HG02642 (cell line): ENCODE data around the gene CAMTA1.
"Not testable (repeated sequence)": the region's sequence is repeated elsewhere in the genome, so short reads cannot be mapped to it uniquely, and the experiment has no call there.

Source experiments
- ATAC-seq: cut with Tn5 transposase; IDR thresholded peaks from one replicate; pipeline ENCODE4 v1.9.1; 2021; ENCODE audit warnings: mild to moderate bottlenecking; ENCODE audit not compliant: unreplicated experiment, poor library complexity

The CAMTA1 gene

DNA sequence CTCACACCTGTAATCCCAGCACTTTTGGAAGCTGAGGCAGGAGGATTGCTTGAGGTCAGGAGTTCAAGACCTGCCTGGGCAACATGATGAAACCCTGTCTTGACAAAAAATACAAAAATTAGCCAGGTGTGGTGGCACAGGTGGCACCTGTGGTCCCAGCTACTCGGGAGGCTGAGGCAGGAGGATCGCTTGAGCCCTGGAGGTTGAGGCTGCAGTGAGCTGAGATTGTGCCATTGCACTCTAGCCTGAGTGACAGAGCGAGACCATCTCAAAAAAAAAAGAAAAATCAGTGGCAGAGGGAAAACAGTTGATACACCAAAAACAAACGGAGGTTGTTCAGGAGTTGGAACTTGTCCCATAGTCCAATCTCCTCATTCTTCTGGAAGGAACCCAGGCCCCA is 904.1 kb downstream of the CAMTA1 start:
- not testable (repeated sequence) for ATAC-seq

DNA sequence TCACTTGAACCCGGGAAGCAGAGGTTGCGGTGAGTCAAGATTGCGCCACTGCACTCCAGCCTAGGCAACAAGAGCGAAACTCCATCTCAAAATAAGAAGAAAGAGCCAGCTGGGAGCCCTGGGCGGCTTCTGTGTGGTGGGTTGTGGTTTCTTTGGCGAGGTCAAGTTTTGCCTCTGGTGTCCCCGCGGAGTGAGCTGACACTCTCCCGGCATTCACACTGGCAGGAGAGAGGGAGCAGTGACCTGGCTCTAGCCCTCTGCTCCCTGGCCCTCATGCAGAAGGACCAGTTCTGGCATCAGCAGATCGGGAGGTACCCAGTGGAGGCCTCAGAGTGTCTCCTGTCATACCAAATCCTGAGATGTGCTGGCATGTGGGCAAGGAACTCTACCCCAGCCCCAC is 904.8 kb downstream of the CAMTA1 start:
- no peak for ATAC-seq

DNA sequence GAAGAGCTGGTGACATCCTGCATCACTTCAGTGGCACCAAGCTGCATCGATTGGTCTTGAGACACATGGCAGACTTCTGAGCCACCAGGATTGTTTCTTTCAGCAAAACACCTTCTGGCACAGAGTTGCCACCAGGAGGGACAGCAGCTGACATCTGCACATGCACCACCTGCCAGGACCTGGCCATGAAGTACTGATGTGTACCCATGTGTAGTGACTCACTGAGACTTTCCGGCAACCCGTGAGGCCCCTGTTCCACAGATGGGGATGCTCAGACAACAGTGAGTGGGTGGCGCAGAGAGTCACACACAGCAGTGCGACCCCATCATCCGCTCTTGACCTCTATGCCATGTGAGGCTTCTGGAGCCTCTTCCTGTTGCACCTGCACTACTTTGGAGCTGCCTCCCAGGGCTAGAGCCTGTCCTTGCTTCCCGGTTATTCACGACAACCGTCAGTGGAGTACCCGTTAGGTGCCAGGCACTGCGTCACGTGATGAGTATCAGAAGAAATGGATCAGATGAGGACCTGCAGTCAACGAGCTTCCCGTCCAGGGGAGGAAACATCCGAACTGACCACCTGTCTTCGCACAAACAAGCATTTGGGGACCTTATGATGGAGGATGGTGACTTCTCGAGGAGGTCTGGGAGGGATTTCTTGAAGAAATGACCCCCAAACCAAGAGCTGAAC is 905.4 kb downstream of the CAMTA1 start:
- ATAC-seq = no peak

DNA sequence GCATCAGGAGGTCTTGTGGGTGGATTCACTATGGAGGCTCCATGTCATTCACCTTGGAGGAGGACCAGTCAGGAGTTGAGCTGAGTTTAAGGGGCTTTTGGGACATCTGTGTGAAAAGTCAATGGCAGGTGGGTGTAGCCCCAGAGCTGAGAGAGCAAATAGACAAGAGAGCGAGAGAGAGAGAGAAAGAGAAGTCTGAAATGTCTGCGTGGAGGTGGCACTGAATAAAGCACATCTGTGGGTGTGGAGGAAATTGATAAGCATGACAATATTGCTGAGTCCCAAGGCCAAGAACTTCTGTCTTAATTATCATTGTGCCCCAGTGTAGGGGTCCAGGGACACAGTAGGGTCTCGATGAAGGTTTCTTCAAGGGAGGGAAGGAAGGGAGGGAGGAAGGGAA is 906.3 kb downstream of the CAMTA1 start:
- ATAC-seq = no peak

DNA sequence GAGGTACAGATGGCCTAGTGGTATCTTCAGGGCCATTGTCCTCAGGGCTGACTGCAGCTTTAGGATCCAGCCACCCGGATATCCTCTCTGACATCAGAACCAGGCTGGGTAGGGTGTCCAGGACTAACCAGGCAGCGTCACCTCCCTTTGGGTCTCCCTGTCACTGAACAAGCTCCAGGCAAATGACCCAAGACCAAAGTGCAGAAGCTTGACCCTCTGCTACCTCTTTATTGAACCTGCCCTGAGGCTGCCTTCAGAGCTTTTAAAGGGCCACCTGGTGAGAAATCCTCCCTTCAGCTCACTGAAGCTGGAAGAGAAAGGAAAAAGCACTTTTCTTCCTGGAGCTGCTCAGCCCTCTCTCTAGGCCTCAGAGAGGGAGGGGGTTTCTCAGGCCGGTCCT is 906.8 kb downstream of the CAMTA1 start:
- no peak for ATAC-seq

DNA sequence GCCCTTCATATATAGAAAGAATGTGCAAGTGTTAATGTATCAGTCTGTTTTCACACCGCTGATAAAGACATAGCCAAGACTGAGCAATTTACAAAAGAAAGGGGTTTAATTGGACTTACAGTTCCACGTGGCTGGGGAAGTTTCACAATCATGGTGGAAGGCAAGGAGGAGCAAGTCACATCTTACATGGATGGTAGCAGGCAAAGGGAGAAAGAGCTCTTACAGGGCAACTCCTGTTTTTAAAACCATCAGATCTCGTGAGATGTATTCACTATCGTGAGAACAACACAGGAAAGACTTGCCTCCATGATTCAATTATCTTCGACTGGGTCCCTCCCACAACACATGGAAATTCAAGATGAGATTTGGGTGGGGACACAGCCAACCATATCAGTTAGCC is 907.8 kb downstream of the CAMTA1 start:
- ATAC-seq = not testable (repeated sequence)

DNA sequence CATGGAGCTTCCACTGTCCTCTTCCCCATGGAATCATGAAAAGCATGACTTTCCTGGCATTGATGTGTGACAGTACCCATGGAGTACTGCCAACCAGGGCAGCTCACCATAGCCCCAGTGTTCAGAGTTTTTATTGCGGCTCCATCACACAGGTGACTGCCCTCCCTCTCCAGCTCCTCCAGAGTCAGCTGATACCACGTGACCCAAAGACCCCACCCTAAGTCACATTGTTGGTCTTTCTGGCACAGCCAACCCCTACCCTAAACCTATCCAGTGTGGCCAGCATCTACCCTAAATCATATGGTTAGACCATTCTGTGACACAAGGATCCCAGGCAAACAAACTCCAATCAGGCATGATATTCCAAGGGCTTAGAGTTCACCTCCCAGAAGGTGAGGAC is 908.4 kb downstream of the CAMTA1 start:
- no peak for ATAC-seq

DNA sequence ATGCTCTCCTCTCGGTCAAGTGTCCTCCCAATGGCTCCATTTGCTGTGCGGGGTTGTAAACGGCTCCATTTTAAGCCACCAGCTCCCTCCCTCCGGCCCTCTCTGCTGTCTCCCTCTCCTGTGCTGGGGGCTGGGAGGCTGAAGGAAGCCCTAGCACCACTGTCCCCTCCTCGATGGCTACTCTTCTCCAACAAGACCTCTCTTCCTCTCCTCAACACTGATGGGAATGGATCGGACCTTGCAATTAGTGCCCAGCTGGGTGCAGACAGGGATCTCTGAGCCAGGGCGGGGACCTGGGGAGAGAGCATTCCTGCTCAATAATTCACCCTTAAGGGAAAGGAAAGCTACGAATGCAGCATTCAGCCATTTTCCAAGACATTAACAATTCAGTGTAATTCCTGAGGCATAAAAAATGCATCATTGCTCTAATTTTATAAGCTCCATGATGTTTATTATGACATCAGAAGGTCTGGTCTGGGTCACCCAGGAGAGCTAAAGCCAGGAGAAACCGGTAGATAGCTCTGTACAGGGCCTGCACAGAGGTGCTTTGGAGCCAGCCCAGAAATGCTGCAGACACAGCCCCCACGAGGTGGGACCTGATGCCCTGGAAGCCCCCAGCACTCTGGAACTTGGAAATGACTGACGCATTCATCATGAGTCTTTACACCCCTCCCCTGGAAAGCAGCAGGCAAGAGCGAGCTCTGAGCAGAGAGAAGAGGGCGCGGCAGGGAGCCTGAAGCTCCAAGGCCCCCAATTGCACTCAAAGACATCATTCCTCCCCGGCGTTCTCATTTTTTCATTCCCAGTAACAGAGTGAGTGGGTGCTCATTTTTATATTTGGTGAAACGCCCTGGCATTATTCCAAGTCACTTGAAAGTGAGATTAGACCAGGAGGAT is 909.6 kb downstream of the CAMTA1 start:
- no peak for ATAC-seq

DNA sequence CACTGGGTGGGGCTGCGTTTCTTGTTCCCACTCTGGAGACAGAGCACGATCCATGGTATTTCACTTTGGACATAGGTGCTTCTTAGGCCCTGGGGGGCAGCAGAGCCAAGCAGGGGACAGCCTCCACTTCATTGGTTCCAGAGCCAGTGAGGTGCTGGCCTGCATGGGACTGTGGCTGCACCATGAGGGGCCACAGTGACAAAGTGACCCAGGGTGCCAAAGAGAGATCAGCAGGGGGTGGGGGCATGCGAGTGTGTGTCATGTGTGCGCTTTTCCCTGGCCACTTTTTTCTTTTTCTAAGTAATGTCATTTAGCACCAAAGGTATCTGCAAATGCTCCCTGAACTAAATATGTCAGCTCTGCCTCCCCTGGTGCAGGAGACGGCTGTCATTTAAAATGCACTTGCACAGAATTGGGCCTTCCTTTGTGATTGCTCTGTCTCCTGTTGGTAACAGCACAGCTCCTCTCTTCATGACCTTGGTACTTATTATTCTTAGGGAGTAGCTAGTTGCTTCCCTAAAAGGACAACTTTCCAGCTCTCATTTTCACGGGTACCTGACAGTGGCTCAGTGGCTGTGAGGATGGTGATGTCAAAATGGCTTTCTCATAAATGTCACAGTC is 910.4 kb downstream of the CAMTA1 start:
- no peak for ATAC-seq

DNA sequence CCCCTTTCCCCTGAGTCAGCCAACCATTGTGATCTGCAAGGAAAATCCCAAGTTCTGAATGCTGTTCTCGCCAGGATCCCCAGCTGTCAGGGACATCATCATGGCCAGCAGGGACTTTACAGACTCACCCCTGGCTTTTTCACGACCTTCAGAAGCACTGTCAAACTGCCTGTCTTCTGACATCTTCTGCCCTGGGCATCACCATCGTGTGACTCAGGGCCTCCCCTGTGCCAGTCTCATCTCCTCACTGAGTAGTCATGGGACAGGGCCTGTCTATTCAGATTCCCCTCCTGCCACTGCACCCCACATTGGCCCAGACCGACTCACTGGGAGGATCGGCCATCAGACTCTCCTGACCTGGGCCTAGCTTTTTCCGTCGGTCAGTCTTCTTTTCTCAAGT is 913.4 kb downstream of the CAMTA1 start:
- no peak for ATAC-seq

DNA sequence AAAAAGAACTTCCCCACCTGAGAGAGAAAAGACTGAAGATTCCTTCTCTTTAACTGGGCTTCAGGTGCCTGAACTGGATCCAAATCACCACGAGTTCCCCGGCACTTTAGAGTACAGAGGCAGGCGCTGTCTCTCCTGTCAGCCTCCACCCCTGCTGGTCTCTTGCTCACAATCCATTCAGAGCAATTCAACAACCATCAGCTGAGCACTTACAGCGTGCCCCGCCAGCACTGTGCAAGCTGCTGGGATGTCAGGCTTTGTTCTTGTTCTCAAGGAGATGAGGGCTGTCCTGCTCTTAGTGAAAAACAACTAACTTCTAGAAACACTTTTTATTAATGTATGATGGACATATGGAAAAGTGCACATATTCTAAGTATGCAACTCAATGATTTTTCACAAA is 917.1 kb downstream of the CAMTA1 start:
- no peak for ATAC-seq

DNA sequence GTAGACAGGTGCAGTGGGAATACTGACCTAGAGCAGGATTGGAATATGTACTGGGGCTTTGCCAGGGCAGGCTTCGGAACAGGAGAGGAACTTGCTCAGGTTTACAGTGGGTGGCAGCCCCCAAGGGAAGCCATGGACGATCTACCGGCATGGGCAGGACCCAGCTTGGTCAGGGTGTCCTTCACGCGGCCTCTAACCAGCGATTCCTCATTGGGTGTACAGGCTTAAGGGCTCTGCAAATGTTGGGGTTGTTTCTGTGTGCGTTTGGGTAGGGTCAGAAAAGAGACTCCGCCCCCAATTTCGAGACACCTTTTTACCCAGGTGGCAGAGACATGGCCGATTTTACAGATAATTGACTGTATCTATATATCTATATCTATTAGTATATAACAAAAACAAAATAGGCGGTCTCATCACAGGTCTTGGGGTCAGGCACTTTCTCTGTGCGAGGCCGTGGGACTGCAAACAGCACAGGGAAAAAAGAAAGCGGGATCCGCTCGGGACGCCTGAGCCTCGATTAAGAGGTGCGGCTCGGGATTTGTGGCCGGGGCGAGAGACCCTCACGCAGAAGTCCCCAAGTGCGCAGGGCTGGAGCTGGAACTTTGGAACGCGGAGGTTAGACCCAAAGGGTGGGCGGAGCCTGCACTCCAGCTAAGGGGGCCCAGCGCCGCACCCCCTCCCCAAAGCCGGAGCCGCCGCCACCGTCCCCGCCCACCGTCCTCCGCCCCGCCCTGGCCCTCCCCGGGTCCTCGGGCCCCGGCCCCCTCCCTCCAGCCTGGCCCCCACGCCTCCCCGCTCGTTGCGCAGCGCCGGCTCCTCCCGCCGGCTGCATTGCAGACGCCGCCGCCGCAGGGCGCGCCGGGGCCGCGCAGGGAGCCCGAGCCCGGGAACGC is 918.3 kb downstream of the CAMTA1 start:
- ATAC-seq = no peak

DNA sequence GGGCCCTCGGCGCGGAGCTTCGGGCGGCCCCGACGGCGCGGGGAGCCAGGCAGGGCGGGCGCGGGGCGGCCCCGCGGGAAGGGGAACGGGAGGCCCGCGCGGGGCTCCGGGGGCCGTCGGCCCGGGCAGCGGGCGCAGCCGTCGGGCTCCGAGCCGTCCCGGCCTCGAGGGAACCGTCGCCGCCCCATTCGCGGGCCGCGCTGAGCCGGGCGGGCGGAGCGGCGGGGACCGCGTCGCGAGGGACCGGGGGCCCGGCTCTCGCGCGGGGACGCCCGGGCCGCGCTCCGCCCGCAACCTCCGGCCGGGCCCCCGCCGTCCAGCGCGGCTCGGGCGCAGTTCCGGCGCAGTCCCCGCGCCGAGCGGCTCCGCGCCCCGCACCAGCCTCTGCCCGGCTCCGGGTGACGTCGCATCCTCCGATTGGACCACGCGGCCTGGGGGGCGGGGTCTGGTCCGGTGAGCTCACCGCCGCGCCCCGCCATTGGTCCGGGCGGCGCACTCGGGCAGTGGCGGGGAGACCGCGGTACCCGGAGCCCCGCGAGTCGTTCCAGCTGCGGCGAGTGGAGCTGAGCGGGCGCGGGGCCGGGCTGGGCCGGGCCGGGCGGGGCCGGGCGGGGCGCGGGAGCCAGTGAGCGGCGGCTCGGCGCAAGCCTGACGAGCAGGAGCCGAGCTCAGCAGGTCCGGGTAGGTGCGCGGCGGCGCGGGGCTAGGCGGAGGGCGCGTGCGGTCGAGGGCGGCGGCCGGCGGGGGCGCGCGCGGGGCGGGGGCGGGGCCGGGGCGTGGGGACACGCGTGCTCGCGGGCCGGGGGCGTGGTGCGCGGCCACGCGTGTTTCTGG is 919.2 kb downstream of the CAMTA1 start:
- ATAC-seq = peak; percentile 95

DNA sequence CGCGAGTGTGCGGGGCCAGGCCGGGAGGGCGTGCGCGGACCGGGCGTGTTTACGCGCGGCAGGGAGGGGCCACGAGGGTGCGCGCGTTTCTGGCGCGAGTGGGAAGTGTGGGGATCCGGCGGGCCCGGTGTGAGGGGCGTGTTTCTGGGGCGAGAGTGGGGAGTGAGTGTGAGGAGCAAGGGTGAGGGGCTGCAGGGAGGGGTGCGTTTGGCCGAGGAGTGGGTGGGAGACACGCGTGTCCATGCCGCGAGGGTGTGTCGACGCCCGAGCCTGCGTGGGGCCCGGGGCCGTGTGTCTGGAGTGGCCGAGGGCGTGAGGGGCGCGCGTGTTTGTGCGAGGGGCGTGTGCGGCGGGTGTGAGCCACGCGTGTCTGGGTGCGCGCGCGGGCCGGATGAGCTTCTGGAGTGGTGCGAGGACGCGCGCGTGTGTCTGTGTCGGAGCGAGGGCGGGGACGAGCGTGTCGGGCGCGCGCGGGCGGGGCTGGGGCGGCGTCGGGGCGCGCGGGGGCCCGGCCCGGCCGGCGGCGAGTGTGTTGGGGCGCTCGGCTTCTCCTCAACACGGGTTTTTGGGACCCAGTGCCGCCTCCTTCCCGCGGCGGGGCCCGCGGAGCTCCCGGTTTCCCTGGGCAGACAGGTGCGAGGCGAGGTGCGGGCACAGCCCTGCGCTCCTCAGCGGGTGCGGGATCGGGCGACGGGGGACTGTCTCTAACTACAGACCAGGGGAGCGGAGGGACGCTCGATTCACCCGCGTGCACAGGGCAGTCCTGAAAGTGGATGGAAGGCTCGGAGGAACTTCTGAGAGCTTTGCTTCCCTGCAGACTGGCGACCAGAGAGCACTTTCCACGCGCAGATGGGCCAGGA is 920.0 kb downstream of the CAMTA1 start:
- ATAC-seq = no peak

DNA sequence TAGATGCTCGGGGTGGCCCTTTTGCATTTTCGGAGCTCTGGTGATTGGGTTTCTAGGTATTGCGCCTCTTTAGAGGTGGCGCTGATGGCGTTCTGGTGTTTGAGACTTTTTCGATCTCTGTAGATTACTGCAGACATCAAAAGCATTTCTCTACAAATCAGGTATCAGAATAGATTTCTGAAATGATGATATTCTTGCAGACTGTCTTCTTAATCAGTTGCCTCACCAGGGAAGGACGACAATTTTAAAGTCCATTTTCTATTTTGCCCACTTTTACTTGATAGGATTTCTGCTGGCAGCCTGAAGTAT is 920.6 kb downstream of the CAMTA1 start:
- no peak for ATAC-seq

DNA sequence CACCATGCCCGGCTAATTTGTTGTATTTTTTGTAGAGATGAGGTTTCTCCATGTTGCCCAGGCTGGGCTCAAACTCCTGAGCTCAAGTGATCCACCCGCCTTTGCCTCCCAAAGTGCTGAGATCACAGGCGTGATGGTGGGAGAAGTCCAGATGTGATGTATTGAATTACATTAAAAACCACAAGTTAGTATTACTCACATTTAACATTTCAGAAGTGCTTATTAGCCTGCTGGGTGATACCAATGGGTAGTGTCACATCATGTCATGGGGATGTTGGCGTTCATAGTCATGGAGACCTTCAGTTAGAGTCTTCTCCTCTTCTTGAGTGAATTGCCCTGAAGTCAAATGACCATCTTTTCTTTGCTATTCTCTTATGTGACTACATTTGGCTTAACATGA is 922.3 kb downstream of the CAMTA1 start:
- no peak for ATAC-seq

DNA sequence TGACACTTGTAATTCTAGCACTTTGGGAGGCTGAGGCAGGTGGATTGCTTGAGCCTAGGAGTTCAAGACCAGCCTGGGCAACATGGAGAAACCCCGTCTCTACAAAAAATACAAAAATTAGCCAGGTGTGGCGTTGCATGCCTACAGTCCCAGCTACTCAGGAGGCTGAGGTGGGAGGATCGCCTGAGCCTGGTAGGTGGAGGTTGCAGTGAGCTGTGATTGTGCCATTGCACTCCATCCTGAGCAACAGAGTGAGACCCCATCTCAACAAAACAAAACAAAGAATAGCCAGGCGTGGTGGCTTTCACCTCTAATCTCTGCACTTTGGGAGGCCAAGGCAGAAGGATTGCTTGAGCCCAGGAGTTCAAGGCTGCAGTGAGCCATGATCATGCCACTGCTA is 922.8 kb downstream of the CAMTA1 start:
- ATAC-seq = not testable (repeated sequence)

DNA sequence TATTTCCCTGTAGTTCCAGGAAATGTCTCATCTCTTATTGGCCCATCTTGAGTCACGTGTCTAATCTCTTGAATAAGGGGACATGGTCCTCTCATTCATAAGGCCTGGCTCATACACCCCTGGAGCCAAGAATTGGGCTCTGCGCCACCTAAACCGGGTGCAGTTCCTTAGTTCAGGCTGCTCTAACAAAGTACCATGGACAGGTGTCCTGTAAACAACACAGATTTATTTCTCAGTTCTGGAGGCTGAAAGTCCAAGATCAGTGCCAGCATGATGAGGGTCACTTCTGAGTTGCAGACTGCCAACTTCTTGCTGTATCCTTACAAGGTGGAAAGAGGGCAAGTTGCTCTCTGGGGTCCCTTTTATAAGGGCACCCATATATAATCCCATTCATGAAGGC is 925.6 kb downstream of the CAMTA1 start:
- no peak for ATAC-seq
